Glutamatergic neuron (in vitro differentiated cells): ENCODE results near the gene DPY19L1. TPM values are rescaled to one million over a fixed set of nuclear protein-coding genes. Genes with fewer than 3 reads are reported as not detected.
"Not testable (repeated sequence)": the region's sequence is repeated elsewhere in the genome, so short reads cannot be mapped to it uniquely, and the experiment has no call there.

Source experiments
- DNase-seq: peaks from one replicate; pipeline ENCODE4 v3.0.0; 2022
- H3K27ac Mint-ChIP-seq: one replicate; pipeline ENCODE4 v1.8.0; 2020; ENCODE audit warnings: mild to moderate bottlenecking, mixed read lengths, inconsistent platforms; ENCODE audit not compliant: unreplicated experiment
- H3K27me3 Mint-ChIP-seq: one replicate; pipeline ENCODE4 v1.8.0; 2020; ENCODE audit warnings: mild to moderate bottlenecking, moderate library complexity, mixed read lengths, inconsistent platforms; ENCODE audit not compliant: unreplicated experiment
- H3K36me3 Mint-ChIP-seq: one replicate; pipeline ENCODE4 v1.8.0; 2020; ENCODE audit warnings: mild to moderate bottlenecking, mixed read lengths, inconsistent platforms; ENCODE audit not compliant: unreplicated experiment
- H3K4me1 Mint-ChIP-seq: one replicate; pipeline ENCODE4 v1.8.0; 2020; ENCODE audit warnings: mild to moderate bottlenecking, low read depth, mixed read lengths, inconsistent platforms; ENCODE audit not compliant: unreplicated experiment
- H3K4me3 Mint-ChIP-seq: one replicate; pipeline ENCODE4 v1.8.0; 2020; ENCODE audit warnings: mild to moderate bottlenecking, mixed read lengths, inconsistent platforms; ENCODE audit not compliant: unreplicated experiment
- H3K9me3 Mint-ChIP-seq: one replicate; pipeline ENCODE4 v1.8.0; 2020; ENCODE audit warnings: mild to moderate bottlenecking, moderate library complexity, mixed read lengths, inconsistent platforms; ENCODE audit not compliant: unreplicated experiment
- total RNA-seq: library from RNA; stranded (reverse); fragmentation: NEBNext Ultra II Directional; extraction: Animal tissue kit (Norgen Biotek cat#: 25700); gene quantifications from one replicate; pipeline ENCODE4 v1.2.1, GENCODE V29; 2021; ENCODE audit not compliant: unreplicated experiment
- TF ChIP-seq, protein P1 (sequence below): fragments of 200-600 bp; sonication (generic); IDR thresholded peaks from one replicate; pipeline ENCODE4 v1.5.0; 2021; ENCODE audit not compliant: partially characterized antibody, unreplicated experiment

Gene DPY19L1
- total RNA-seq, 1 donor from 2014 or later = 12.3 TPM

DNA sequence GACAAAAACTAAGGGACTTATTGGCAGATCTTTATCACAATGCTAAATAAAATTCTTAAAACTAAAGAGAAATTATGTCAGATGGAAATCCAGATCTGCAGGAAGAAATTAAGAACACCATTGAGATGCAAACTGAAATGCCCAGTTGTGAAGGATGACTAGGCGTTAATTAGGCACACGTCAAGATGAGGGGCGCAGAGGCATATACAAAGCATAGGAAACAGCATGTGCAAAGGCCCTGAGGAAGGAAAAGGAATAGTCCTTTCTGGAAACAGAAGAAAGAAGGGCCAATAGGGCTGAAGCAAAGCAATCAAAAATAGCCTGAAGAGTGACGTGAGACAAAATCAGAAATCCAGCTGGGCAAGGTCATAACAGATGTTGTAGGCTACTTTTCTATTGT lies 53.1 kb downstream of the DPY19L1 start:
- H3K27me3 Mint-ChIP-seq, H3K4me1 Mint-ChIP-seq, H3K9me3 Mint-ChIP-seq, H3K36me3 Mint-ChIP-seq, DNase-seq, H3K27ac Mint-ChIP-seq, H3K4me3 Mint-ChIP-seq: not testable (repeated sequence)

DNA sequence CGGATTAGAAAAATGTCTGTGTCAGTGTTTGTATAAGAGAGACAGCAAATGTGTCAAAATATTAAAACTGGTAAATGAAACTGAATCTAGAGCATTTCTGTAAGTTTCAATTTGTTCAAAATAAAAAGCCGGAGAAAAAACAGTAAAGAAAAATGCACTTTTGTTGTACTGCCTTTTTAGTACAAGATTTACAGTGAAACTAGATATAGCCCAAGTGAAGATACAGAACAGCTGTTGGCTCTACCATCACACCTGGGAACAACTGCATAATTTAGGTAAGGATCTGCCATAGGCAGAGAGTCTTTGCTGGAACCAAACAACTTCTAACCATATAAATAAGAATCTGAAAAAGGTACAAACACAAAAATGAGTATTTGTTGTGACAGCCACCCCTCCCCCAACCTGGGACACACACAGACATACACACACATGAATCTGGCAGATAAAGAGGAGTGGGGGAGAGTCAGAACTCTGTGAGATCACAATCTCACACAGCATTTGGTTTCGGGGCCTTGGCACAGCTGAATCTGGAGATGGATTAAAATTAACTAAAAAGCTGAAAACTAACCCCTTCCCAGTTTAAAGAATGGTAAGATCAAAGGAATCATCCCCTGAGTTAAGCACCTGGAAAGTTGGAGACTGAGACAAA lies 54.8 kb downstream of the DPY19L1 start:
- TF ChIP-seq, protein P1, sequence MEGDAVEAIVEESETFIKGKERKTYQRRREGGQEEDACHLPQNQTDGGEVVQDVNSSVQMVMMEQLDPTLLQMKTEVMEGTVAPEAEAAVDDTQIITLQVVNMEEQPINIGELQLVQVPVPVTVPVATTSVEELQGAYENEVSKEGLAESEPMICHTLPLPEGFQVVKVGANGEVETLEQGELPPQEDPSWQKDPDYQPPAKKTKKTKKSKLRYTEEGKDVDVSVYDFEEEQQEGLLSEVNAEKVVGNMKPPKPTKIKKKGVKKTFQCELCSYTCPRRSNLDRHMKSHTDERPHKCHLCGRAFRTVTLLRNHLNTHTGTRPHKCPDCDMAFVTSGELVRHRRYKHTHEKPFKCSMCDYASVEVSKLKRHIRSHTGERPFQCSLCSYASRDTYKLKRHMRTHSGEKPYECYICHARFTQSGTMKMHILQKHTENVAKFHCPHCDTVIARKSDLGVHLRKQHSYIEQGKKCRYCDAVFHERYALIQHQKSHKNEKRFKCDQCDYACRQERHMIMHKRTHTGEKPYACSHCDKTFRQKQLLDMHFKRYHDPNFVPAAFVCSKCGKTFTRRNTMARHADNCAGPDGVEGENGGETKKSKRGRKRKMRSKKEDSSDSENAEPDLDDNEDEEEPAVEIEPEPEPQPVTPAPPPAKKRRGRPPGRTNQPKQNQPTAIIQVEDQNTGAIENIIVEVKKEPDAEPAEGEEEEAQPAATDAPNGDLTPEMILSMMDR = no peak
- no peak for DNase-seq
- Mint-ChIP-seq H3K9me3 (no peaks in the 10 kb centered on the region), H3K4me1 (peaks cover 4% of the 10 kb centered on the region), H3K4me3 (no peak overlapping the region), H3K27me3 (no peaks in the 10 kb centered on the region), H3K36me3 (no peaks in the 10 kb centered on the region), H3K27ac (no peak overlapping the region)

DNA sequence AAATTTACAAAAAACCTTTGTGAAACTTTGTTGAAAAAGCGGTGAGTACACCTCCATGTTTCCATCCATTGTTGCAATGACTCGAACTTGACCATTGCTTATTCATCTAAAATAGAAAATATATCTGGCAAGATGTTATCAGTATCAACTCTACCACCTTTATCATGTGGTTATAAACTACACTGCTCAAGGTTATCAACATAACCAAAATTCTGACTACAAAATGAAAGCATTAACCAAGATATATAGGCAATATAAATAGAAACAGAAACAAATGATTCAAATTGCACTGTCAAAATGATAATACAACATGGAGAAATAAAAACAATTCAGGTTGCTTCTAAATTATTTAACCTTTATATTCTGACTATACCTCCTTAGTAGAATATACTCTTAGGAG lies 58.2 kb downstream of the DPY19L1 start:
- not testable (repeated sequence) for H3K9me3 Mint-ChIP-seq, DNase-seq, H3K4me1 Mint-ChIP-seq, H3K27me3 Mint-ChIP-seq, H3K4me3 Mint-ChIP-seq, H3K27ac Mint-ChIP-seq, H3K36me3 Mint-ChIP-seq

DNA sequence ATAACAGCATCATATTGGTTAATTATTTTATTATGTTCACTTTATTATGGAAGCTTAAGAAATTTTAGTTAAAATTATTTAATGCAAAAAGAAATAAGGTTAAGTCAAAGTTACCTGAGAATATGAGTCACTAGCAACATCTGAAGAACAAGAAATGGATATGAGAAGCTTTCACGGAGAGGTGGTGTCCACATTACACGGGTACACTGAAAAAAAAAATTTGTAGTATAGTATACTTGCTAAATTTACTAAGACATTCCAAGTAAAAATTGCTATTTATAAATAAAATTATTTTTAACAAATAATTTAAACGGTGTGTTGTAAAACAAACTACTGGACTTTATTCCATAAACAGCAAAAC lies 63.9 kb downstream of the DPY19L1 start:
- Mint-ChIP-seq H3K36me3 (peaks cover 8% of the 10 kb centered on the region), H3K27me3 (no peaks in the 10 kb centered on the region), H3K27ac (no peak overlapping the region), H3K9me3 (no peaks in the 10 kb centered on the region), H3K4me3 (no peak overlapping the region), H3K4me1 (no peaks in the 10 kb centered on the region)
- no peak for DNase-seq
- TF ChIP-seq, protein P1 = no peak

DNA sequence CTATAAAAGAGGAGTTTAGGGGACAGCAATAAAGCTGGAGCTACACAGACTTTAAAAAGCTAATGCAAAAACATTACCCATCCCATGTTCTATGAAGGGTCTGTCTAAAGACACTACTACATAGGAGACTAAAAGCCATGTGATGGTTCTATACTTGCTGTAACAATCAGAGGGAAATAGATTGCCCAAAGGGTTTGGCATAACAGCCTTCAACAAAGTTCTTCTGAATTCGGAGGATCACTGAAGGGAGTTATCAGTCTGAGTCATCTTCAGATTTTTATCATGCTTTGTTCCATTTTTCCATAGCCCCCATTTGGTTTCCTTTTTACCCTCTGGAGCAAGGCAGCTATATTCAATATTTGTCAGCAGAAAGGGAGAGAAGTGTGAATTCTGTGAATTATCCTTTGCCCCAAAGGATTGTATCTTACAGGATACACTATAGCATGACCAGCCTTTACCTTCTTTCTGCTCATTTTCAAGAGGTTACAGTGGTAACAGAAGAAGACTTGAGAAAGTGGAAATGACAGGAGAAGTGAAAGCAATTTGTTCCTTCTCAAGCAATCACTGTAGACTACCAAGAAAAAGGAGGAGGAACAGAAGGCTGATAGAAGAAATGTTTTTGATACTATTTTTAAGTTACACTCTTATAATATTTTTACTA lies 64.4 kb downstream of the DPY19L1 start:
- H3K9me3 Mint-ChIP-seq, H3K4me3 Mint-ChIP-seq, H3K27me3 Mint-ChIP-seq, DNase-seq, H3K36me3 Mint-ChIP-seq, H3K27ac Mint-ChIP-seq, H3K4me1 Mint-ChIP-seq: not testable (repeated sequence)

DNA sequence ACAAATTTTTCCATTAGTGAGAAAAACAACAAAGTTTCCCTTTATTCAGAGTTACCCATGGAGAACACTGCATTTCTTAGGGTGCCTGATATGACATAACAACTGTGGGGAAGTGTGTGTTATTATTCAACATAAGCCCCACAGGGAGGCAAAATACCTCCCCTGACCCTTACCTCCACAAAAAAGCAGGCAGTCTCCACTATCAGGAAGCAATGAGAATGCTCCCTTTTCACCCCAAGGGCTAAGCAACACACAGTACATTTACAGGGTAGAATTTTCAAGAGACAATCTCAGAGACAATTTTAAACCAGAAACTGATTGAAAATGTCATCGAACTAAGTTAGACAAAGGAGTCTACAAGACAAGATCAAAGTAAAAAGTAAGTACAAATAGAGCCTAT lies 69.5 kb downstream of the DPY19L1 start:
- not testable (repeated sequence) for H3K27ac Mint-ChIP-seq, H3K4me1 Mint-ChIP-seq, H3K36me3 Mint-ChIP-seq, H3K27me3 Mint-ChIP-seq, H3K9me3 Mint-ChIP-seq, H3K4me3 Mint-ChIP-seq, DNase-seq

DNA sequence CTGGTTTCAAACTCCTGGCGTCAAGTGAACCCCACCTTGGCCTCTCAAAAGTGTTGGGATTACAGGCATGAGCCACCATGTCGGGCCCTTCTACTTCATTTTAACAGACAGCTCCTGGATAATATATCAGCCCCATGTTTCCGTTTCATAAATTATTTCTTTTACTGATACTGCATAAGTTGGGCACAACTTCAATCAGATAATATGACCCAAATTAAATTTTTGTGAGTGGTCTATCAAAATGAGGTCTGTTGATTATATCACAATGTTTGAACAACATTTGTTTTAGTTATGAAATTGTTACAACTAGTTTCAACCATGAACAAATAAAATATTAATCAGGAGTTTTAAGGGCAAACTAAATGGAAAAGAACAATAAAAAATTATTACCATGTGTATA lies 70.8 kb downstream of the DPY19L1 start:
- not testable (repeated sequence) for H3K9me3 Mint-ChIP-seq, H3K36me3 Mint-ChIP-seq, DNase-seq, H3K4me3 Mint-ChIP-seq, H3K4me1 Mint-ChIP-seq, H3K27ac Mint-ChIP-seq, H3K27me3 Mint-ChIP-seq
